Measurements from ENCODE around the gene SPHK2.
"Not testable (repeated sequence)": the region's sequence is repeated elsewhere in the genome, so short reads cannot be mapped to it uniquely, and the experiment has no call there.

The SPHK2 gene

DNA sequence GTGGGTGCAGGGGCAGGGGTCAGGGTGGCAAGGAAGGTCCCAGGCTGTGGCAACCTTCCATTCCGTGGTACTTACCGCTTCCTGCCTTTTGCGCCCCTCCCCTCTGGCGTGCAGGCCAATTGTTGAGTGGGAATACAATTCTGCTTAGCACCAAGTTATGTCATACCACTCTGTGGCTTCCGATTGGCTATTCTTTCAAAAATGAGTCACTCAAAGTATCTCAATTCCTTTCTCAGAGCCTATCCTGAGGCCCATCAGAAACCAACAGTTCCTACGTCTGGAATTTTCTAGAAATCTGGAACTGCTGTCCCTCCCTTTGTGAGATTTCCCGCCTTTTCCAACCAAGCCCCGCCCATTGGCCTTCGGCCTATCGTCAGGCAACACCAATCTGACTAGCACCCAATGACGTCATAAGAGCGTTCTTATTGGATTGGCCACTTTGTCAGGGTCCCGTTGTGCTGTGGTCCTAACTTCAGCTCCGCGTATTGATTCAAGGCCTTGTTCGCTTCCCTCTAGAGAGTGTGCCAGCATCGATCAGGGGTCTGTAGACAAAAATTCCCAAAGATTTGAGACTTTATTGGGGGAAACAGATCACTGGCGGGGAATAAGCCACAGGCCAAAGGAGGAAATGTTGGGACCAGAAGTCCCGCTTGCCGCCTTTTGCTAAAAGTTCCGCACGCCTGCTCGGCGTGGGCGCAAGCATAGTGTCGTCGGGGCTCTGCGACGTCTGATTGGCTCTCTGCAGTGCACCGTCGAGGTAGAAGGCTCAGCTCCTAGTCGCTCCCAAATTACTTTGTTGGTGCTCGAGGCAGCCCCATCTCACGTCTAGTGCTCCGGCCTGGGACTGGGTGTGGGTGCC, 41.8 kb downstream of the SPHK2 start:
- DNase-seq = peak; percentile 53

DNA sequence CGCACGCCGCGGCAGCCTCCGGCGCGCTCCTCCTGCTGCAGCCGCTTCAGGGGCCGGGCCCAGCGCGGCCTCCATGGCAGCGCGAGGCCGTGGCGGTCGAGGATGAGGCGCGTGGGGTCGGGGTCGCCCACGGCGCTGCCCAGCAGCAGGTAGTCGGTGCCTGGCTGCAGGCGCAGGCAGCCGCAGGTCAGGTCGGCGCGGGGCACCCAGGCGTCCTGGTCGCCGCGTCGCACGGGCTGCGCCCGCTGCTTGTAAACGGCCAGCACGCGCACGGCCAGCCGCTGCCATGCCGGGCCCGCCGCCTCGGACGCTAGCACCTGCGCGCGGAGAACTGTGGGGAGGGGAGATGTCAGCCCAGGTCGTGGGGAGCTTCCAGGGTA, 42.4 kb downstream of the SPHK2 start:
- no peak for DNase-seq

DNA sequence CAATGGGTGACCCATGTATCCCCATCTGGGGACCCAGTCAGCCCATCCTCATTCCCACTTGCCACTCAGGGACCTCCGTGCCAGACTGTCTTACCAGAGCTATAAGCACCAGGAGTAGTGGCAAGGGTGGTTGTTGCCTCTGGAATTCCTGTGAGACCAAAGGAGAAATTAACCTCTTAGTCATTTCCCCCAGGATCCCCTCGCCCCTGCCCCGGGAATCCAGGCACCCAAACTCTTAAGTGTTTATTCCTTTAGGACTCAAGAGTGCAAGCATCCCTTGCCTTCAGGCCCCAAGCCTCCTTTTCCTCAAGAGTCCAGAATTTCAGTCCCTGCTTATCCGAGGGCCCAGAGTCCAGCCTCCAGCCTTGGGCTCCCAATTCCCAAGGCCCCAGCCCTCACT, 44.4 kb downstream of the SPHK2 start:
- no peak for DNase-seq

DNA sequence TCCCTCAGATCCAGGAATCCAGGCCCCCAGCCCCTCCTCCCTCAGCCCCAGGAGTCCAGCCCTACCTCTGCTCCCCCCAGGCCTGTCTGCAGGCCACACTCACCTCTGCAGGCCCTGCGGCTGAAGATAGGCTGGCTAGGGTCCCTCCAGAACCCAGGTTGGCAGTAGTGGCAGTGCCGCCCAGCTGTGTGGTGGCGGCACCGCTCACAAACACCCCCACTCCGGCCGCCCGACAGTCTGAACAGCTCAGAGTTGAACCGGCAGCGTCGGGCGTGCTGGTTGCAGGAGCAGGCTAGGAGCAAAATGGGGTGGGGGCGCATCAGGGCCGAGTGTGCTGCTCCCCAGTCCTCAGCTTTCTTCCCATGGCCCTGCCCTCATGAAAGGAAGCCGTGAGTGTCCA, 45.2 kb downstream of the SPHK2 start:
- no peak for DNase-seq

DNA sequence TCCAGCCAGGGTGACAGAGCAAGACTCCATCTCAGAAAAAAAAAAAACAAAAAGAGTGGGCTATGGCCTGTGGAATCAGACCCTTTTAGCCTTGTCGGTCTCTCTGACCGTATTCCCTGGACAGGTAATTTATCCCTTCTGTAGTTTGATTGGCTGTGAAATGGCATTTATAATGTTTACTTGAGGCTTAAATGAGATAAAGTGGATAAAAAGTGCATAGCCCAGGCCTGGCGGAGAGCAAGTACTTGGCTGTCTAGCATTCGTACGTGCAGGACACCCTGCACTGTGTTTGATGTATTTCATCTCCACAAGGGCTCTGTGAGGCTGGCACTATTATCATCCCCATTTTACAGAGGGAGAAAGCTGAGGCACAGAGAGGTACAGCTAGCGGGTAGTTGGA, 46.5 kb downstream of the SPHK2 start:
- no peak for DNase-seq

DNA sequence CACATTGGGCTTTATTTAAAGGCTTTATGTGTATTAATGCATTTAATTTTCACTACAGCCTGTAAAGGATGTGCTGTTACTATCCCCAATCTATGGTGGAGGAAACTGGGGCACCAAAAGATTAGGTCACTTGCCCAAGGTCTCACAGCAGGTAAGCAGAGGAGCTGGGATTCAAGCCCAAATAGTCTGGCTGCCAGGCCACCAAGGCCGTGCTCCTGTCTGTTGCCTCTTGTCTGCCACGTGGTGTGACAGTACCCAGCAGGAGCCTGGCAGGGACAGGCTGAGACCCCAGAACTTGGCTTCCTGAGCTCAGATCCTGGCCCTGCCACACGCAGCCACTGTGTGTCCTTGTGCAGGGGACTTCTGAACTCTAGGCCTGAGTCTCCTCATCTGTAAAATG, 49.0 kb downstream of the SPHK2 start:
- DNase-seq = no peak

DNA sequence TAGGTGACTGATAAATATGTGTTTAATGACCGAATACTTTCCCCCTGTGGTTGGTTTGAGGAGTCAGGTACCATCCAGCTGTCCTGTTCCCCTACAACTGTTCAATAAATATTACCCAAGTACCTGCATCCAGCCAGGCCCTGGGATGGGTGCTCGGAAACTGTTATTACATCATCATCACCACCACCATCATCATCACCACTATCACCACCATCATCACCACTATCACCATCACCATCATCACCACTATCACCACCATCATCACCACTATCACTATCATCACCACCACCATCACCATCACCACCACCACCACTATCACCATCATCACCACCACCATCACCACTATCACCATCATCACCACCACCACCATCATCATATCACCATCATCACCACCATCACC, 49.5 kb downstream of the SPHK2 start:
- DNase-seq = no peak

DNA sequence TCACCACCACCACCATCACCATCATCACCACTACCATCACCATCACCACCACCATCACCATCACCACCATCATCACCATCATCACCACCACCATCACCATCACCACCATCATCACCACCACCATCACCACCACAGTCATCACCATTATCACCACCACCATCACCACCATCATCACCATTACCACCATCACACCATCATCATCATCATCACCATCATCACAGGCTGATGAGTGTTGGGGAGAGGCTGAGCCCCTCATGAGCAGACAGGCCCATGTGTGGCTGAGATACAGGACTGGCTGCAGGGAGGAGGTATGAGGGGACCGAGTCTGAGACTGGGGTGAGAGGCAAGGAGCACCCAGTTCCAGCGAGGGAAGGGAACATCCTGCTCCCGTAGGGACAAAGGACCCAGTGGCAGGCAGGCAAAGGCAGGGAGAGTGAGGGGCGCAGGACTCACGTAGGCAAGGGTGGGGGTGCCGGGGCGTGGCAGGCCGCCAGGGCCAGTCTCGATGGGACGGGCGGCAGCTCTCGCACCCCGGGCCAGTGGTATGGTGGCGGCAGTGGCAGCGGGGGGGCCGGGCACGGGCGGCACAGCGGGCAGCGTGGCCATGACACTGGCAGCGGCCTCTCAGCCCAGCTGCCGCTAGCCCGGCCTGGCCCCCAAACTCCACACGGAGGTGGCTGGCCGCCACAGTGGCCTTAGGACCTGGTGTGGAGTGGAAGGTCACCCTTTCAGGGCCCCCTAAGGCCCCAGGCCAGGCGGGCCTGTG, 50.8 kb downstream of the SPHK2 start:
- DNase-seq = no peak

DNA sequence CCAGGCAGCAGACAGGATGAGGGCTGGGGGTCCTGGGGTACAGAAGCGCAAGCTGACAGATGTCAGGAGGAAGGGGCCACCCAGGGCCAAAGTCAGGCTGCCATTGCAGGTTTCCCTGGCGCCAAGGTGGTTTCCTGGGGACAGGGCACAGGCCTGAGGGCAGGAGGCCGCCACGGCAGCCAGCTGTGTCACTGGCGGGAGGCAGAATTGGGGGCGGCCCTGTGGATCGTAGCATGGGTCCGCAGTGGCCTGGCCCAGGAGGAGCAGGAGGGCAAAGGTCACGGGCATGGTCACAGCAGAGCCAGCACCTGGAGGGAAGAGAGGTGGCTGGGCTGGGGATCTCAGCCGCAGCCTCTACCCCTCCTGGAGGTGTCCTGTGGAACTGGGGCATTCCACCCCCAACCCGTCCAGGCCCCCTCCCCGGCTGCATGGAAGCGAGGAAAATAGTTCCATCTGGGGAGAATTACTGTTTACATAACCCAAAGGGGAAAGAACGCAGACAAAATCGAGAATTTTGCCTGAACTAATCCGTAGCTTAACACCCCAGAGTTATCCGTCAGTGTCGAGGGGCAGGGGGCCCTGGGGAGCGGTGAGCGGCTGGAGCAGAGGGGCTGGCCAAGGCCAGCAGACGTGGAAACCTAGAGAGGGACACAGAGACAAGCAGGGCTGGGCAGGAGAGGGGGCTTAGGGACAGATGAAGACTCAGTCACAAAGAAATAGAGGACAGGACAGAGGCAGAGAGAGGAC, 51.6 kb downstream of the SPHK2 start:
- no peak for DNase-seq

DNA sequence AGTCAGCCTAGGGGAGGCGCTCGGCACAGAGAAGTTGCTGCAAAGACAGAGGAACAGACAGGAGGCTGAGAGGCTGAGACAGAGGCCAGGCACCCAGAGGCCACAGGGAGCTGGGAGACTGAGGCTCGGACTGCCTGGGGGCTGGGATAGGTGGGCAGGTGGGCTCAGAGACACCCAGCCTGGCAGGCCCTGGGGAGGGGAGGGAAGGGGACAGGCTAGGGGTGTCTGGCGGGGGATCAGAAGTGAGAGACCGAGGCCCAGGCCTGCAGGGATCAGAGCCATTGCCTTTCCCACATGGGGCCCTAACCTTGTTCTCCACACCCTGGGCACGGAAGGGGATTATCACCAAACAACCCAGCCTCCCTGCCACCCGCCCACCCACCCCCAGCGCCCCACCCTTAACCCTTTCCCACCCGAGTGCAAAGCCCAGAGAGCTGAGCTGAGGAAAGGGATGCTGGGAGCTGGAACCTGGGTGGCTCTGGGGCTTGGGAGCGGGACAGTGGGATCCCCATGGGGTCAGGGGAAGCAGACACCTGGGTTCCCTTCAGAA, 52.2 kb downstream of the SPHK2 start:
- no peak for DNase-seq

DNA sequence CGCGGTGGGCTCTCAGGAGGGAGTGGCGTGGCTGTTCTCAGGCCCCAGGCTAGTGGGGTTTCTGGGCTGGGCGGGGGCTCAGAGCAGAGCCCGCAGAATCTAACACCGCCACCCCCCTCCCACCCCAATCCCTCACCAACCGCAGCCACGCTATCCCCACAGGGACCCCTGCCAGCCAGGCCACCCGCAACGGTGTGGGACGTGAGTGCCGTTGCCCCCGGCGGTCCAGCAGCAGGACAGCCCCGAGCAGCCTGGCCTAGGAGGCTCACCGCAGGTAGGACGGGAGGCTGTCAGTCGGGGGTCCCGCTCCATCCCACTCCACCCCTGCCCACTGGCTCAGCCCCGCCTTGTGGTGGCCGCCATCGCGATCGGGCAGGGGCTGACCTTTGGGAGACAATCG, 53.7 kb downstream of the SPHK2 start, which contains the start of gene NTN5:
NTN5 (minus strand) TSS at position 24 of the 400 bp plus-strand sequence. CDS start 2,031 bp downstream, outside the sequence.
- DNase-seq = no peak

DNA sequence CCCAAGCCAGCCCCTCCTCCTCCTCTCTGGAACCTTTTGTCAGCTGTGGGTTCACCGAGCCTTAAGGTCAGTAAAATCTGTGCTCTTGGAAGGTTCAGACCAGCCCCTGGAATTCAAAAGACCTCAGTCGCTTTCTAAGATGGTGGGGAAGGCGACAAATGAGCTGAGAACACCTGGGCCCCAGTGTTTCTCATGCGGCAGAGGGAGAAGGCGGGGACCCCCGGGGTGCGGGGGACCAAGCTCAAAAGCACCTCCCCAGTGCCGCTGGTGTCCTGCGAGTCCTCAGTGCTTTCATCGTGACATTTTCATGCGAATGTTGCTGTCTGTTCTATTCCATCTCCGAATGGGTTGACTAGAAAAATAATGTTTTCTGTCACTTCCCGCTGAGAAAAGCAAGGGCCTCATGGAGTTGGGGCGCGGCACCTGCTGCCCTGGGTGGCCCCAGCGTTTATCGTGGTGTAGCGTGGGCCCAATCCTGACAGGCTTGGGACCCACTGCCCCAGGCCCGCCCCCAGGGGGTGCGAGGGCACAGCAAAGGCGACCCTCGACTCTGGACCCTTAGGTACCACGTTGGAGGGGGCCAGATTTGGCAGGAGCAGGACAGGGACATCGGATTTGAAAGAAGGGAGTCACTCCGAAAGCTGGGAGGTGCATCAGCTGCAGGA, 54.3 kb downstream of the SPHK2 start:
- no peak for DNase-seq

DNA sequence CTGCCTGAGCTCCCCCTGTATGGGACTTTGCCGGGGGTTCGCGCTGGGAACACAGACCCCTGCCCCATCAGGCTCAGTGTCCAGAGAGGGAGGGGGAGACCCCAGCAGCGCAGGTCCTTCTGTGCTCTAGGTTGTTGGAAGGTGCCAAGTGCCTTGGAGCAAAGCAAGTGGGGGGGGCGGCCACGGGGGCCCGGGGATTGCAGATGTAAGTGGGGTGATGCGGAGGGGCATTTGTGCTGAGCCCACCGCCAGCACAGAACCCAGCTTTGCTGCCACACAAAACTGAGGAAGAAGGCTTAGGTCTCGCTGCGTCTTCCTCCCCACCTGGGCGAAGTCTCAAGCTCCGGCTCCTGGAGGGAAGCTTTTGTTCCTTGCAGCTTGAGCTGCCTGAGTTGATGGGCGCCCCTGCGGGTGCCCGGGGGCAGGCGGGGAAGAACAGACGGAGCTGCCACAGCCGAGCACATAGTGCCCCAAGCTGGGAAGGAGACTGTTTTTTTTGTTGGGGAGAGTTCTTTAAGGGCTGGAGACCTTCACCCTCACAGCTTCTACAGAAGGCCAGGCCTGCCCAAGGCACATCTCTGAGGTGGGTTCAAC, 55.0 kb downstream of the SPHK2 start:
- DNase-seq = no peak

DNA sequence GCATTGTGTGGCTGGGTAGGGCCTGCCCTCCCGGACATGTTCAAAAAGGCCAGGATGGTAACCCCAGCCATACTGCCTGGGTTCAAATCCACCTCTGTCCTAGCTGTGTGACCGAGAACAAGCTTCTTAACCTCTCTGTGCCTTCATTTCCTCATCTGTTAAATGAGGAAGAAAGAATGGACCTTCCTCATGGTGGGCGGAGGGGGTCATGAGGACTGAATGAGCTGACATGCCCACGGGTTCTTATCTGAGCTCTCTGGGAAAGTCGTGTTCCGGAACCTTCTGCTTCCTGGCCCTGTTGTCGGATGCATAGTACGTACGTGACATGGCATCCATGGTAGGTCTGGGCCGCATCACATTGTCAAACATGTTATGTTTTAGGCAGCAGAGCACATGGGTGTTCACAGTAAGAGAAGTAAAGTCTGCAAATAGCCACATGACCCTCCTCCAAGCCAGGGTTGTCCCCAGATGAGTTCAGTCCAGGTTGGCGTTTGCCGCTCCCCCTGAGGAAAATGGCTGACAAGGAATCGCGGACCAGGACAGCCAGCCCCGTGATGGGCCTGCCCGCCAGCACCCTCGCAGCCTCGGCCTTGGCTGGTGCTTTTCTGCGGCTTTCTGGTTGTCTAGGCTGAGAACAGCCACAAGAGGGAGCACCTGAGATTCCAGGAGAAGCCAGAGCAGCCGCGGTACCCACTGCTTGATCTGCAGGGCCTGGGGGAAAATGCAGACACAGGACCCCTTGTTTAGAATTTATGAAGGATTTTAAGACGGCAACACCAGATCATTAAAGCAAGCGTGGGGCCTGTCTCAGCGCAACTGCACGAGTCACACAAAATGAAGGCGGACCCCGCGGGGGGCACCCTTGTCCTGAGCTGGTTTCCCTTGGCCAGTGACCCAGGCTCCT, 55.9 kb downstream of the SPHK2 start:
- peak; percentile 57 for DNase-seq

DNA sequence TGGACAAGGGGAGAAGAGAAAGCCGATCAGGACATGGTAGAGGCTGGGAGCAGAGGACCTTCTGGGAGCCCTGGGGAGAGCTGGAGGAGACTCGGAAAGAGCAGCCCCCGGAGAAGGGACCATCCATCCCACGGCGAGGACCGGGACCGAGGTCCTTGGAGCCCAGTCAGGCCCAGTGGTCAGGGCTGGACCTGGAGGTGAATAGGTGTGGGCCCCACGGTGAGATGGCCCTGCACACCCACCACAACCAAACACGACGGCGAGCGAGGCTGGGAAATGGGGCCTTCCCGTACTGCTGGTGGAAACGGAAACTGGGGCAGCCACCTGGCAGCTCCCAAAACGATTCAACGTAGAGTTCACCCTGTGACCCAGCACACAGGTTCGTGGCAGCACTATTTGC, 57.2 kb downstream of the SPHK2 start:
- DNase-seq = no peak

DNA sequence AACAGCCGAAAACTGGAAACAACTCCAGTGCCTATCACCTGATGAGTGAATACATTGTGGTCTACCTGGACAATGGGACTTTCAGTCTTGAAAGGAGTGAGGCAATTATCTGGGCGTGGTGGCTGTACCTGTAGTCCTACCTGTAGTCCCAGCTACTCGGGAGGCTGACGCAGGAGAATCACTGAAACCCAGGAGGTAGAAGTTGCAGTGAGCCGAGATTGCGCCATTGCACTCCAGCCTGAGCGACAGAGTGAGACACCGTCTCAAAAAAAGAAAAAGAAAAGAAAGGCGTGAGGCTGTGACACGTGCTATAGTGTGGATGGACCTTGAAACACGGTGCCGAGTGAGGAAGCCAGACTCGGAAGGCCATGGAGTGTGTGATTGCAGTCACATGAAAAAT, 57.6 kb downstream of the SPHK2 start:
- no peak for DNase-seq

DNA sequence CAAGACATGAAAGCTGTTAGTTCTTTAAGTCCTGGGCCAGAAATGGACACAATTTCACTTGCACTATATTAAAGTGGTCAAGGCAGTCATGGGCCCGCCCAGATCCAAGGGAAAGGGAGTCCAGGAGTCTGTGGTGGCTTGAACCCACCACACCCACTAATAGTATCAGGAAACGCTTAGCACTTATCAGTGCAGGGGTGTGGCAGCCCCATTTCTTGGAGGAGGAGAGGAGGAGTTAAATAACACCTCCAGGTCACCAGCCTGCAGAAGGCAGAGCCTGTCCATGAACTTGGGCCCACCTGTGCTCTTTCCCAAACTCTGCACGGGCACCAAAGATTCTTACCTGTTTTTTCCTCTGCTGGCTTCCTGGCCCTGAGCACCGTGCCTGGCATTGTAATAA, 58.9 kb downstream of the SPHK2 start:
- no peak for DNase-seq

DNA sequence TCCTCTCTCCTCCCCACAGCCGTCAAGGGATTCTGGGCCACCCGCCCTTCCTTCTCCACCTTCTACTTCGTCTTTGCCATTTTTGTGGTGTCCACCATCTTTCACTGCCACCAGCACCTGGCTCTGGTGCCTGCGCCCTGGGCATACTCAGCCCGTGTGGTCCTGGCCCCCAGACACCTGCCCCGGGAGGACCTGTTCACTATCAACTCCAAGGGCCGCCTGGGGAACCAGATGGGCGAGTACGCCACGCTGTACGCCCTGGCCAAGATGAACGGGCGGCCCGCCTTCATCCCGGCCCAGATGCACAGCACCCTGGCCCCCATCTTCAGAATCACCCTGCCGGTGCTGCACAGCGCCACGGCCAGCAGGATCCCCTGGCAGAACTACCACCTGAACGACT, 60.7 kb downstream of the SPHK2 start:
- DNase-seq = not testable (repeated sequence)

Measured in activated CD4-positive, alpha-beta T cell treated with anti-CD3 and anti-CD28 coated beads for 1 hour (primary cell).